HG02943 (cell line): ENCODE measurements around the gene LDHB.
"Not testable (repeated sequence)": the region's sequence is repeated elsewhere in the genome, so short reads cannot be mapped to it uniquely, and the experiment has no call there.

ENCODE experiments used
- ATAC-seq: cut with Tn5 transposase; IDR thresholded peaks from one replicate; pipeline ENCODE4 v1.9.1; 2021; ENCODE audit warnings: mild to moderate bottlenecking, low read depth, moderate library complexity; ENCODE audit not compliant: unreplicated experiment

Gene LDHB

DNA sequence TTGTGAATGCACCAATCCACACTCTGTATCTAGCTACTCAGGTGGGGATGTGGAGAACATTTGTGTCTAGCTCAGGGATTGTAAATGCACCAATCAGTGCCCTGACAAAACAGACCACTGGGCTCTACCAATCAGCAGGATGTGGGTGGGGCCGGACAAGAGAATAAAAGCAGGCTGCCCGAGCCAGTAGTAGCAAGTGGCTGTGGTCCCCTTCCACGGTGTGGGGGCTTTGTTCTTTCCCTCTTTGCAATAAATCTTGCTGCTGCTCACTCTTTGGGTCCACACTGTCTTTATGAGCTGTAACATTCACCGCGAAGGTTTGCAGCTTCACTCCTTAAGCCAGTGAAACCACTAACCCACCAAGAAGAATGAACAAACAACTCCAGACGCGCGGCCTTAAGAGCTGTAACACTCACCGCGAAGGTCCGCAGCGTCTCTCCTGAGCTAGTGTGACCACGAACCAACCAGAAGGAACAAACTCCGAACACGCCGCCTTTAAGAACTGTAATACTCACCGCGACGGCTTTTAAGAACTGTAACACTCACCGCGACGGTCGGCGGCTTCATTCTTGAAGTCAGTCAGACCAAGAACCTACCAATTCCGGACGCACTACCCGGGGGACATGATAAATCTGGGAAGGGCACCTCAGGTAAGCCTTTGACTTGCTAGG lies 4.6 kb upstream of the LDHB start:
- no peak for ATAC-seq

DNA sequence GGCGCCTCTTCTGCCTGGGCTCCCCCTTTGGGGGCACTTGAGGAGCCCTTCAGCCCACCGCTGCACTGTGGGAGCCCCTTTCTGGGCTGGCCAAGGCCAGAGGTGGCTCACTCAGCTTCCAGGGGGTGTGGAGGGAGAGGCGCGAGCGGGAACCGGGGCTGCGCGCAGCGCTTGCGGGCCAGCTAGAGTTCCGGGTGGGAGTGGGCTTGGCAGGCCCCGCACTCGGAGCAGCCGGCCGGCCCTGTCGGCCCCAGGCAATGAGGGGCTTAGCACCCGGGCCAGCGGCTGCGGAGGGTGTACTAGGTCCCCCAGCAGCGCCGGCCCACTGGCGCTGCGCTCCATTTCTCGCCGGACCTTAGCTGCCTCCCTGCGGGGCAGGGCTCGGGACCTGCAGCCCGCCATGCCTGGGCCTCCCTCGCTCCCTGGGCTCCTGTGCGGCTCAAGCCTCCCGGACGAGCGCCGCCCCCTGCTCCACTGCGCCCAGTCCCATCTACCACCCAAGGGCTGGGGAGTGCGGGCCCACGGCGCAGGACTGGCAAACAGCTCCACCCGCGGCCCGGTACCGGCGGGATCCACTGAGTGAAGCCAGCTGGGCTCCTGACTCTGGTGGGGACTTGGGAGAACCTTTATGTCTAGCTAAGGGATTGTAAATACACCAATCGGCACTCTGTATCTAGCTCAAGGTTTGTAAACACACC lies 3.9 kb upstream of the LDHB start:
- not testable (repeated sequence) for ATAC-seq

DNA sequence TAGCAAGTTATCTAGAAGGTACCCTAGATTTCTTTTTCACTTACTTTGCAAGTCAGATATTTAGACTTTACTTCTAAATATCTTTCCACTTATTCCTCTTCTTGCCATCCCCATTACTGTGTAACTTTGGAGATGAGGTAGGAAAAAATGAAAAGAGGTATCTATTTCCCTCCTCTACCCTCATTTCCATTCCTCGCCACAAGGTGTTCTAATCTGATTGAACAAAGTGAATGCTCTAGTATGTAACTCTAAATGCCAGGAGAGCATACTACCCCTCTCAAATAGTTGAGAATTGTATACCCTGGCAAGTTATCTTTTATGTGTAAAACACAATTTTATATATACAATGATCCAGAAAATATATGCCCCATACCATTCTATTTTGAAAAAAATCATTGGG lies 1.7 kb upstream of the LDHB start:
- no peak for ATAC-seq

DNA sequence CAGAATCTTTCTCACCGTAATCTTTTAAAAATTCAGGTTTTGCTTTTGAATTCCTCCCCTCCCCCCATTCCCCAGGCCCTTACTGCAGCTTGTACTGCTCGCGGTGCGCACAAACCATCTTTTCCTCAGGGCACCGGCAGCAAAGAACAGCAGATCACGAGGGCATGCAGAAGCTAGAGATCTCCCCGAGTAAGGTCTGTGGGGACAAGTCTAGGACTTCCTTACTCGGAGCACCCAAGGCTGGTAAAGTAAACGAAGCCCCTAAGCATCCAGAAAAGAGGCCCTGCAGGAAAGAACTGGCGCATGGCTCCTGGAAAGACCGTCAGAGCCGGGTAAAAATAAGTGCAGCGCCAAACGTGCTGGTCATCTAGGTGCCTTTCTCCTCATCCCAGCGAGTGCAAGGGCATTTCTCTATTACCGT lies 727 bp downstream of the LDHB start:
- peak; percentile 39 for ATAC-seq

DNA sequence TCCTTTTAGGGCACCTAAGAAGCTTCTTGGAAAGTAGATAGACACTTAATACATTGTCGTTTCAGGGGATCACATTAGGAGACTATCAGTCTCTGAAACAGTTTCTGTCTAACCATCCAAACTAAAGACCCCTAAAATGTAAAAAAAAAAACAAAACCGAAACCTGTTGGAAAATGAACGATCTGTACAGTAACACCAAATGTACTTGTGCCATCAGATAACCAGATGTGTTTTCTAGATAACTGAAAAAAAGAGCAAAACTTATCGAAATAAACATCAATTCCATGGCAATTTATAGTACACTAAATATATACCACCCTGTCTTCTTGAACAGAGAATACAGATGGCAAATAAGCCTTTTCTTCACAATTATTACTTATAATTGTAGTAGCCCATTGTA lies 2.1 kb downstream of the LDHB start:
- no peak for ATAC-seq

DNA sequence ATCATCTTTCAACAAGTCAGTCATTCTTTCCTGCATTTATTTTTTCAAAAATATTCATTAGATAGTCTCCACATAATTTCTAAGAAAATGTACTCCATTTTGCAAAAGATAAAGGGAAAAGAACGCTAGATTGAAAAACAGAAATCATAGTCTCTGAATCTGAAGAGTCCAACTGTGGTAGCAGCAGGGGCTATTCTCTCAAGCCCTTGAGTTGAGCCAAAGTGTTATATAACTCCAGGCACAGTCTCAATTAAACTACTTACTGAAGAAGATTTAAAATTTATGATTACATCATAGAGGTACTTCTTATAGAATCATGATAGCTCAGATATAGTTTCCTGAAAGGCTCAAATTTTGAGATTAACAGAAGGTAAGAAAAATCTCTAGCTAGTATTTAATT lies 5.8 kb downstream of the LDHB start:
- ATAC-seq: no peak

DNA sequence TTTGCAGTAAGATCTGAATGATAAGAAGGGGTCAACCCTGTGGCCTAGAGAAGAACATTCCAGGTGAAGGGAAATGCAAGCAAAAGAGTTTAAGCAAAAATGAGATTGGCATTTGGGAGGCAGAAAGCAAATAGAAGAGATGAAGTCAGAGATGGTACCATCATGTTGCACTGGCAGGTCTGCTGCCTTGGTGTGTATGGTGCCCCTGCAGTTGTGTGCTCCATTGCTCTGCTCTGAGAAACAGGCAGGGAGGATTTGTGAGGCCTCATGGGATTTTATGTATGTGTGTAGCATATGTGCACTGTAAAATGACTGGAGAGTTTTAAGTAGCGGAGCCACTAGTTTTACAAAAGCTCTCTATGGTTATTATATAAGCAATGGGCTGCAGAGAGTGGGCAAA lies 6.6 kb downstream of the LDHB start:
- no peak for ATAC-seq

DNA sequence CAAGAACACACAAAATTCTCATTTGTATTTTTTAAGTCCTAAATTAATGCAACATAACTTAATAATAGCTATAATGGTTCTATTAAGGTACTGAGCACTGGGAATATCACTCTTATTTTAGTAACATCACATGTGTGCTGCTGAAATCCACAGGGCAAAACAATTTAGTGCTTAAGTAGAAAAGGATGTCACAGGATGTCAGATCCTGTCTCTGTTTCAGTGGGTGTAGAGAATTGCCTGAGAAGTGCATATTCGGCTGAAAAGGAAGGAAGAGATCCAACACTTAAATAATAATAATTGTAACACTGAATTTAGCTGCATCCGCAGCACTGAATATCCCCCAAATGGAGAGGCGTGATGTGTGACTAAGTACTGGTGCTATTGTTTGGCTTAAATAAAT lies 8.6 kb downstream of the LDHB start:
- no peak for ATAC-seq

DNA sequence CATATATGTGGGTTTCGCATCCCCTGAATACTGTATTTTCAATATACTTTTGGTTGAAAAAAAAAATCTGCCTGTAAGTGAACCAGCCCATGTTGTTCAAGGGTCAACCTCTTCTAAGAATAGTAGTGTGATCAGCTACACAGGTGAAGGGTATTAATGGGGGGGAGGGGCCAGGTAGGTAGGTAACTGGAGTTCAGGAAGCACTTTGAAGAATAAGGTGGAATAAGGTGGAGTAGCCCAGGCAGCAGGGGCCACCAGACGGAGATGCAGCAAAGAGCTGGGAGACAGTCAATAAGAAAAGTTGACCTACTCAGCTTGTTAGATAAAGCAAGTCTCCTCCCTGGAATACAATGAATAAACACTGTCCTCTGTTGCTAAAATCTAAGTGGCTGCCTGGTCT lies 9.3 kb downstream of the LDHB start:
- no peak for ATAC-seq

DNA sequence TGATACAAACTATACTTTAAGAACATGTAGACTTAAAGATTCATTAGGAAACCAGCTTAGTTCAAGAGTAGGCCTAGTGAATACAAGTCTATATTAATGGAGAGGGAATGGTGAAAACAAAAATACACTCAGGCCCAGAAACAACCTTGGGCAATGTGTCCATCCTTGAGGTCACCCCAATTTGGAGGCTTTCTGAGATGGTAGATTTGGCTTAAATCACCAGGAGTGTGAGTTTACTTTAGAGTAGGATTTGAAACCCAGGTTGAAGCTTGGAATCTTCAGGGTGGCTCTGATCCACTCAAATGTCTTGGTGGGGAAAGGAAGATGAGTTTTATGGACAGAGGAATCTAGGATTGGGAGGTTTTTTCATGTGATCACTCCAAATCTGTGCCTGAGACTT lies 10.5 kb downstream of the LDHB start:
- ATAC-seq: no peak

DNA sequence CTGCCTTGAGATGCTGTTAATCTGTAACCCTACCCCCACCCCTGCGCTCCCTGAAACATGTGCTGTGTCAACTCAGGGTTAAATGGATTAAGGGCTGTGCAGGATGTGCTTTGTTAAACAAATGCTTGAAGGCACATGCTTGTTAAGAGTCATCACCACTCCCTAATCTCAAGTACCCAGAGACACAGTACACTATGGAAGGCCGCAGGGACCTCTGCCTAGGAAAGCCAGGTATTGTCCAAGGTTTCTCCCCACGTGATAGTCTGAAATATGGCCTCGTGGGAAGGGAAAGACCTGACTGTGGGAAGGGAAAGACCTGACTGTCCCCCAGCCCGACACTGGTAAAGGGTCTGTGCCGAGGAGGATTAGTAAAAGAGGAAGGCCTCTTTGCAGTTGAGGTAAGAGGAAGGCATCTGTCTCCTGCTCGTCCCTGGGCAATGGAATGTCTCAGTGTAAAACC lies 12.6 kb downstream of the LDHB start:
- ATAC-seq: not testable (repeated sequence)

DNA sequence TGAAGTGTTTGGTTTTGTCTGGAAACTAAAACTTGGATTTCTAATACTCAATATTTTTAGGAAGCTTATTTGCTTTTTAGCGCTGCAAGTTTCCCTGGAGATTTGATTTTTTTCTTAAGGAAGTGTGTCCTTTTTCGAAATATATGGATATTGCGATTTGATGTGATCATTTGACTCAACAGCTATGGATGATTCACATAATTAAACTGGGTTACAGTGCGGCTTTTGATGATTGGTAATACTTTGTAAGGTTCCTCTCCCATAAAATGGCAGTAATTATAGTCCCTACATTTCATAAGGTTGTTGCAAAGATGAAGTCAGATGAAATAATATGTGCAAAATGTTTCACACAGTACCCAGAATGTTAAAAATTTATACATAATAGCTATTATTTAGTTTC lies 13.1 kb downstream of the LDHB start:
- no peak for ATAC-seq

DNA sequence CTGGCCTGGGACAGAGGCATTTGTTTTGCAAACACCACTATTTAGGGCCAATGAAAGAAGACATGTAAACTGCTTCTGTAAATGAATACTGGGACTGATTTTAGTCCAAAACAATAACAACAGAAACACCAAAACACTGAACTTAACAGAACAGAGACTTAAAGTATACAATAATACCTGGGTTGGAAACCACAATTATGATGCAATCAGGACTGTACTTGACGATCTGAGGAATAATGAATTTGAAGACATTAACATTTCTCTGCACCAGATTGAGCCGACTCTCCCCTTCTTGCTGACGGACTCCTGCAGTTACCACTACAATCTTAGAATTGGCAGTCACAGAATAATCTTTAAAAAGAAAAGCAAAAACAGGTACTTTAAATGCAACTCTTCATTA lies 13.9 kb downstream of the LDHB start:
- no peak for ATAC-seq

DNA sequence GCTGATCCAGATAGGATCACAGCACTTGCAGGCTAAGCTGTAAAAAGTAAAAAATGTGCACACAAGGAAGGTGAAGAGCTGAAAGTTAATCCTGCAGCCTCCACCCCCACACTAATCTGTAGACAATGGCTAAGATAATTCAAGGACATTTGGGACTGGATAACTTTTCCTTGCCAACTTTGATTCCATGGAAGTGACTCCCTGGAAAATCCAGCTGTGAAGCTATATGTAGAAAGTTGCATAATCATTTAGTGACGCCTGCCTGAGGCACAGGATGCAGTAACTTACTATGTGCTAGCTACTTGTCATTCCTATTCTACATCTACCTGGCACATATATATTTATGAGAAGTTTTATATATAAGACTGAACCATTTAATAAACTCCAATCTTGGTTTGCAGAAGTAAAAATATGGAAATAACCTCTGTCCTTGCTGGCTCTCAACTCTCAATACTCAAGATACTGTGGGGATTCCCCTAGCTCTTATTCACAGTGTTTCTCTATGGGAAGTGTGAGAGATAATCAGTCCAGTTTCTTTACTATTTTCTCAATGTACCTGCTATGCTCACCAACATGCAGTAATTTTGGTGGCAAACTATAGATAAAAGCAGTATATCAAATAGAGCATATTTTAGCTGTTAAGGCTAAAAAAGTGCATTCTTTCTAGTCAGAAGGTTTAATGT lies 14.8 kb downstream of the LDHB start:
- ATAC-seq: no peak

DNA sequence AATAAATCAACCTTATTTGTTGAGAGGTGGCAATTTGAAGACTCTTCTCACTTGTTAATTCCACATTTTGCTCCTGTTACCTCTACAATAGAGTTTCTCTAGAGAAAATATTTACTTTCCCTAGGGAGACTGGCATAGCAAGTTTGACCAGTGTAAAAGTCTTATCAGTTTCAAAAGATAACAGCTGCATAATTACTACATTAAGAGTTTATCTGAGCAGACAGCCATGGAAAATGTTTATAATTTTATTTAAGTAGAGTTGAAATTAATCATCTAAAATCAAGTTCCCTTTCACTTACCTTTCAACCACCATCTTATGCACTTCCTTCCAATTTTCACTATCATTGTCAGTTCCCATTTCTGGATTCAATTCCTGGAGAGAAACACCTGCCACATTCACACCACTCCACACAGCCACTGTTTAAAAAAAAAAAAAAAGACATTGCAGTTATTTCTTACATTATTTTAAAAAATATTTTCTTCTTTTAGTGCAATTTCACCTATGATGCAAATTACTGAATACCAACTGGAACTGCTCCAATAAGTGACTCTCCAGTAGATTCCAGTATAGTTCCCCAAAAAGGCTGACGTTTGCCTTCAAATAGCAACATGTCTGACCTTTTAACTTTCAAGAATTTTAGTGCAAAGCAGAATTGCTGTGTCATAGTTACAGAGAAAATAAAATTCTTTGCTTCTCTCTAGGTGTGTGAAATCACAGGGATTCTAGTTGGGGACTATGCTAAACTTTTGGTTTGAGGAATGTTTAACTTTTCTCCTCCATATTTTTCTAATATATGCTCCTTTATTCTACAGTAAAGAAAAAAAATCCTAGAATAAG lies 19.4 kb downstream of the LDHB start:
- no peak for ATAC-seq

DNA sequence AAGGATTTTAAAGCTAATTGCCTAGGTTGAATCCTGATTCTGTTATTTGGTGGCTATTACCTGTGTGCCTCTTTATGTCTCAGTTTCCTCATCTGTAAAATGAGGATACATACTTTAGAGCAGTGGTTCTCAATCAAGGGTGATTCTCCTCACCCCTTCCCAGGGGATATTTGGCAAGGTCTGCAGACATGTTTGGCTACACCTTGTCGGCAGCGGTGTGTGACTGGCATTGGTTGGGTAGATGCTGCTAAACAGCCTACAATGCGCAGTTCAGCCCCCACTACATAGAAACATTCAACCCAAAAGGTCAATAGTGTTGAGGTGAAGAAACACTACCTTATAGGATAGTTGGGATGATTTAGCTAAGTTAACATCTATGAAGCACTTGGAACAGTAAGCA lies 23.4 kb downstream of the LDHB start:
- ATAC-seq: no peak

DNA sequence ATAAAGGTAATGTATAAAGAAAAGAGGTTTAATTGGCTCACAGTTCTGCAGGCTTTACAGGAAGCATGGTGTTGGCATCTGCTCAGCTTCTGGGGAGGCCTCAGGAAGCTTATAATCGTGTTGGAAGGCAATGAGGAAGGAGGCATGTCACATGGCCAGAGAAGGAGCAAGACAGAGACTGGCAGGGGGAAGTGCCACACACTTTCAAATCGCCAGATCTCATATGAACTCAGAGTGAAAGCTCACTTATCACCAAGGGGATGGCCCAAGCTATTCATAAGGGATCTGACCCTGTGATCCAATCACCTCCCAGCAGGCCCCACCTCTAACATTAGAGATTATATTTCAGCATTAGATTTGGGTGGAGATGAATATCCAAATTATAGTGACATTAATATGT lies 26.3 kb downstream of the LDHB start:
- no peak for ATAC-seq

DNA sequence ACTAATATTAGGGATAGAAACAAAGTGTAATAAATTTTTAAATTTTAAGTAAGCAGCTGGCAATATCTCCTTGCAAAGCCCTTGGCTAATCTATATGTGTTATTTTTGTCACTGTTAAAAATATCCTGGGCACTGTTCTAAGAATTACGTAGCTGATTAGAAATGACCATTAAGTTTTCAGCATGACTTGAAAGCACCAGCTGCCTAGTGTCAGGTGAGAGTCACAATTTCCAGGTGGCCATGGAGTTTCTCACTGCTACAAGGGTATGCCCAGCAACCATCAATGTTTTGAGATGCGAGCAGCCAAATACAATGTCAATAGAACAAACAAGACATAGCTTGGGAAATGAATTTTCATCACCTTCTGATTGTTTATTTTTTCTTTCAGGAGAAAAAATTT lies 29.7 kb downstream of the LDHB start:
- no peak for ATAC-seq

DNA sequence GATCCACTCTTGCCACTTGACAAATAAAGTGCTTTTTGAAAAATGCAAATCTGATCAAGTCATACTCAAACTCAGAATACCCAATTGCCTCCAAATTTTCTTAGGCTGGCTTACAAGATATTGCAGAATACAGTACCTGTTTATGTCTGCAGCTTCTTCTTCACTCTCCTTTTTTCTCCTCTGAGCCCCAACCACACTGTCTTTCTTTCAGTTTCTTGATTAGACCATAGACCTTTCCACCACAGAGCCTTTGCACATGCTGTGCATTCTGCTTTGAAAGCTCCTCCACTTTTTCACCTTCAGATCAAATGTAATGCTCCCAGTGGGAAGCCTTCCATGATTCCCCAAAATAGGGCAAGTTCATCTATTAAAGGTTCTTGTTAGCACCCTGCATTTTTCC lies 39.1 kb downstream of the LDHB start:
- no peak for ATAC-seq

DNA sequence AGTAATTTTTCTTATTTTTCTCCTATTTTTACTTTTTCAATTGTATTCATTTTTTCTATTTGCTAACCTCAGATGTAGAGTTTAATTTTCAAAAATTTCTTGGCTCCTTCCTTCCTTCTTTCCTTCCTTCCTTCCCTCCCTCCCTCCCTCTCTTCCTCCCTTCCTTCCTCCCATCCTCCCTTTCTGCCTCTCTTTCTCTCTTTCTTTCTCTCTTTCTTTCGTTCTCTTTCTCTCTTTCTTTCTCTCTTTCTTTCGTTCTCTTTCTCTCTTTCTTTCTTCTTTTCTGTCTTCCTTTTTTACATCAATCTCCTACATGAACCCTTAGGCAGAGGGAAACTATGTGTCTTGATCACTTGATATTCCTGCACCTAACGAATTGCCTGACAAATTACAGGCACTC lies 40.6 kb downstream of the LDHB start:
- ATAC-seq: no peak

DNA sequence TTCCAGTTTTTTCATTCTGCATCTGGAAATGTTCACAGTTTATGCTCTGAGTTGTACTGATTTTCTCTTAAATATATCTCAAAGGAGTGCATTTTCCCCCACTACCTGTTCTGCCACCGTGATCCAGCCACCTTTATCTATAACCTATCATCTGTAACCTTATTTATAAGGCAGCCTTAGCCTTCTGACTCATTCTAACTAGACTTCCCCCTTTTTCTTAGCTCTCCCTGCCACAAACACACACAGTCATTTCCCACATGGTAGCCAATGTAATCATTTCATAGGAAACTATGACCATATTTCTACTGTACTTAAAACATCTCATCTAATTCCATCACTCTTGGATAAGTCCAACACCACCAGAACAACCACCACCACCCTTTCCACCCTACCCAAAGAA lies 42.2 kb downstream of the LDHB start:
- ATAC-seq: no peak
